ENCODE results near the gene NKTR. TPM values are rescaled to one million over a fixed set of nuclear protein-coding genes. Genes with fewer than 3 reads are reported as not detected.

The NKTR gene
- polyA plus RNA-seq, 6 donors from 2014 or later, result 6.2 to 21.9 (median 8.4) TPM

GRCh38 chr3:42640129-42640528, 39.6 kb downstream of the NKTR start:
- Mint-ChIP-seq H3K27ac (no peak overlapping the region), H3K4me3 (no peak overlapping the region), H3K9me3 (no peaks in the 10 kb centered on the region), H3K36me3 (peaks cover 23% of the 10 kb centered on the region in 2 donors), H3K4me1 (peaks cover 0 to 4% (median 0%) of the 10 kb centered on the region in 3 donors), H3K27me3 (no peaks in the 10 kb centered on the region)
- ATAC-seq (ENCODE audit: low read depth in 2 of 2), result no peak
- no peak for DNase-seq

GRCh38 chr3:42640771-42641370, 40.4 kb downstream of the NKTR start:
- Mint-ChIP-seq H3K9me3 (no peaks in the 10 kb centered on the region), H3K27me3 (no peaks in the 10 kb centered on the region), H3K27ac (peak overlapping the region in 2 of 6 donors; percentile 59 to 93), H3K4me1 (peaks cover 0 to 4% (median 0%) of the 10 kb centered on the region in 3 donors), H3K36me3 (peaks cover 23 to 24% of the 10 kb centered on the region in 2 donors), H3K4me3 (no peak overlapping the region)
- ATAC-seq (ENCODE audit: low read depth in 2 of 2), result no peak
- DNase-seq, result no peak

GRCh38 chr3:42647821-42648459, 47.5 kb downstream of the NKTR start:
- Mint-ChIP-seq H3K4me3 (no peak overlapping the region), H3K9me3 (no peaks in the 10 kb centered on the region), H3K27me3 (peaks cover 0 to 18% (median 6%) of the 10 kb centered on the region in 3 donors), H3K4me1 (peaks cover 9 to 18% (median 14%) of the 10 kb centered on the region in 3 donors), H3K27ac (peak overlapping the region in 4 of 6 donors; percentile 19 to 51 (median 25)), H3K36me3 (peaks cover 9 to 28% of the 10 kb centered on the region in 2 donors)
- DNase-seq (no peak), ATAC-seq (ENCODE audit: low read depth in 2 of 2) (no peak)

- DNase-seq, result no peak
- Mint-ChIP-seq H3K9me3 (peaks cover 0 to 2% (median 0%) of the 10 kb centered on the region in 7 donors), H3K27ac (no peak overlapping the region), H3K4me3 (no peak overlapping the region), H3K27me3 (peaks cover 0 to 24% (median 17%) of the 10 kb centered on the region in 3 donors), H3K36me3 (peaks cover 9 to 22% of the 10 kb centered on the region in 2 donors), H3K4me1 (peaks cover 20 to 26% (median 23%) of the 10 kb centered on the region in 3 donors)
- no peak for ATAC-seq (ENCODE audit: low read depth in 2 of 2)
Measured at GRCh38 chr3:42649006-42649405, 48.5 kb downstream of the NKTR start.

- Mint-ChIP-seq H3K4me1 (peaks cover 20 to 23% (median 22%) of the 10 kb centered on the region in 3 donors), H3K4me3 (no peak overlapping the region), H3K36me3 (peaks cover 4 to 17% of the 10 kb centered on the region in 2 donors), H3K9me3 (peaks cover 0 to 2% (median 0%) of the 10 kb centered on the region in 7 donors), H3K27me3 (peaks cover 0 to 24% (median 17%) of the 10 kb centered on the region in 3 donors), H3K27ac (no peak overlapping the region)
- no peak for DNase-seq
- no peak for ATAC-seq (ENCODE audit: low read depth in 2 of 2)
Measured at GRCh38 chr3:42649783-42650182, 49.3 kb downstream of the NKTR start.

- ATAC-seq (ENCODE audit: low read depth in 2 of 2) (no peak), DNase-seq (no peak)
- H3K9me3 Mint-ChIP-seq, result peaks cover 0 to 2% (median 0%) of the 10 kb centered on the region in 7 donors
- H3K4me1 Mint-ChIP-seq, result peaks cover 20 to 25% (median 22%) of the 10 kb centered on the region in 3 donors
- H3K4me3 Mint-ChIP-seq, result peak overlapping the region in 1 of 8 donors; percentile 7
- peaks cover 0 to 24% (median 17%) of the 10 kb centered on the region in 3 donors for H3K27me3 Mint-ChIP-seq
- H3K36me3 Mint-ChIP-seq, result peaks cover 0 to 9% of the 10 kb centered on the region in 2 donors
- peak overlapping the region in 3 of 6 donors; percentile 0 to 59 (median 45) for H3K27ac Mint-ChIP-seq
Measured at GRCh38 chr3:42651248-42652091, 51.0 kb downstream of the NKTR start.

GRCh38 chr3:42652251-42652610, 51.7 kb downstream of the NKTR start:
- Mint-ChIP-seq H3K4me3 (peak overlapping the region in 1 of 8 donors; percentile 85), H3K36me3 (peaks cover 0 to 9% of the 10 kb centered on the region in 2 donors), H3K27me3 (peaks cover 0 to 24% (median 17%) of the 10 kb centered on the region in 3 donors), H3K9me3 (peaks cover 0 to 2% (median 0%) of the 10 kb centered on the region in 7 donors), H3K4me1 (peaks cover 20 to 25% (median 22%) of the 10 kb centered on the region in 3 donors), H3K27ac (peak overlapping the region in 1 of 6 donors; percentile 21)
- DNase-seq (no peak), ATAC-seq (ENCODE audit: low read depth in 2 of 2) (no peak)

- peak overlapping the region in 7 of 8 donors; percentile 62 to 93 (median 85) for H3K4me3 Mint-ChIP-seq
- H3K27ac Mint-ChIP-seq, result peak overlapping the region in 3 of 6 donors; percentile 21 to 84 (median 40)
- H3K9me3 Mint-ChIP-seq, result peaks cover 0 to 2% (median 0%) of the 10 kb centered on the region in 7 donors
- H3K36me3 Mint-ChIP-seq, result peaks cover 0 to 9% of the 10 kb centered on the region in 2 donors
- H3K27me3 Mint-ChIP-seq, result peaks cover 0 to 24% (median 17%) of the 10 kb centered on the region in 3 donors
- DNase-seq, result no peak
- H3K4me1 Mint-ChIP-seq, result peaks cover 20 to 24% (median 22%) of the 10 kb centered on the region in 3 donors
- peak in 1 of 2 donors; percentile 35 for ATAC-seq (ENCODE audit: low read depth in 2 of 2)
Measured at GRCh38 chr3:42652611-42653302, 52.3 kb downstream of the NKTR start.

- Mint-ChIP-seq H3K4me1 (peaks cover 20 to 24% (median 22%) of the 10 kb centered on the region in 3 donors), H3K27me3 (peaks cover 0 to 24% (median 17%) of the 10 kb centered on the region in 3 donors), H3K4me3 (peak overlapping the region in 7 of 8 donors; percentile 67 to 93 (median 89)), H3K36me3 (peaks cover 0 to 9% of the 10 kb centered on the region in 2 donors), H3K9me3 (peaks cover 0 to 2% (median 0%) of the 10 kb centered on the region in 7 donors), H3K27ac (peak overlapping the region in 3 of 6 donors; percentile 40 to 84 (median 59))
- DNase-seq (no peak), ATAC-seq (ENCODE audit: low read depth in 2 of 2) (no peak)
Measured at GRCh38 chr3:42653303-42653559, 52.7 kb downstream of the NKTR start.

- H3K27ac Mint-ChIP-seq, result peak within 1 kb of the TSS in 5 of 6 donors; percentile 40 to 87 (median 80)
- H3K9me3 Mint-ChIP-seq, result peaks cover 0 to 2% (median 0%) of the 10 kb centered on the region in 7 donors
- H3K36me3 Mint-ChIP-seq, result peaks cover 0 to 9% of the 10 kb centered on the region in 2 donors
- no peak for DNase-seq
- ATAC-seq (ENCODE audit: low read depth in 2 of 2), result peak; percentile 13 to 35
- H3K27me3 Mint-ChIP-seq, result peaks cover 0 to 24% (median 17%) of the 10 kb centered on the region in 3 donors
- peak within 1 kb of the TSS; percentile 67 to 93 (median 89) for H3K4me3 Mint-ChIP-seq
- peaks cover 22 to 25% (median 24%) of the 10 kb centered on the region in 3 donors for H3K4me1 Mint-ChIP-seq
Measured at GRCh38 chr3:42653560-42654330, 53.3 kb downstream of the NKTR start, which contains the start of gene ZBTB47. ZBTB47 (plus strand) TSS chr3:42653697; CDS start chr3:42658356, 4,659 bp downstream.

GRCh38 chr3:42654331-42655201, 54.1 kb downstream of the NKTR start:
- peaks cover 0 to 2% (median 0%) of the 10 kb centered on the region in 7 donors for H3K9me3 Mint-ChIP-seq
- DNase-seq (no peak), ATAC-seq (ENCODE audit: low read depth in 2 of 2) (peak; percentile 50 to 54)
- H3K4me3 Mint-ChIP-seq, result peak overlapping the region in 7 of 8 donors; percentile 39 to 89 (median 58)
- H3K36me3 Mint-ChIP-seq, result peaks cover 0 to under 1% of the 10 kb centered on the region in 2 donors
- peak overlapping the region in 1 of 6 donors; percentile 20 for H3K27ac Mint-ChIP-seq
- H3K27me3 Mint-ChIP-seq, result peaks cover 0 to 24% (median 17%) of the 10 kb centered on the region in 3 donors
- peaks cover 22 to 27% (median 24%) of the 10 kb centered on the region in 3 donors for H3K4me1 Mint-ChIP-seq
